NT2/D1 (cell line): Measurements from ENCODE around the gene TET1.

Source experiments
- DNase-seq: peaks from one replicate; pipeline ENCODE4 v3.0.0-alpha.2; 2011; ENCODE audit warnings: low read depth, low spot score
- H3K27me3 ChIP-seq: 2 replicates; pipeline ENCODE4 v1.6.0; 2011; ENCODE audit warnings: mild to moderate bottlenecking; ENCODE audit not compliant: insufficient read length, insufficient read depth
- H3K36me3 ChIP-seq: 2 replicates; pipeline ENCODE4 v1.6.1; 2011; ENCODE audit warnings: mild to moderate bottlenecking, low read length, mixed read lengths; ENCODE audit not compliant: insufficient read depth, insufficient read length
- H3K4me1 ChIP-seq: 2 replicates; pipeline ENCODE4 v1.5.1; 2011; ENCODE audit not compliant: insufficient read depth, insufficient read length
- H3K4me3 ChIP-seq: 2 replicates; pipeline ENCODE4 v1.5.1; 2011; ENCODE audit warnings: low read depth; ENCODE audit not compliant: insufficient read length
- H3K9ac ChIP-seq: 2 replicates; pipeline ENCODE4 v1.6.0; 2011; ENCODE audit warnings: low read depth; ENCODE audit not compliant: insufficient read length
- H3K9me3 ChIP-seq: 2 replicates; pipeline ENCODE4 v1.5.1; 2011; ENCODE audit warnings: mild to moderate bottlenecking, low read length; ENCODE audit not compliant: insufficient read depth
- SUZ12 ChIP-seq: IDR thresholded peaks from 2 replicates; pipeline ENCODE4 v1.6.1; 2011; ENCODE audit not compliant: insufficient read length, insufficient read depth; ENCODE audit errors: extremely low read depth
- YY1 ChIP-seq: IDR thresholded peaks from 2 replicates; pipeline ENCODE4 v1.6.1; 2011; ENCODE audit not compliant: insufficient read length, insufficient read depth
- ZNF274 ChIP-seq: IDR thresholded peaks from 2 replicates; pipeline ENCODE4 v1.6.1; 2011; ENCODE audit warnings: mild to moderate bottlenecking, low read depth, low read length

TET1 gene

GRCh38 chr10:68647672-68648341 lies 87.7 kb downstream of the TET1 start:
- H3K9ac ChIP-seq = no peak overlapping the region
- H3K36me3 ChIP-seq = peaks cover 39% of the 10 kb centered on the region
- H3K27me3 ChIP-seq = no peaks in the 10 kb centered on the region
- TF ChIP-seq ZNF274 (no peak), SUZ12 (no peak), YY1 (no peak)
- H3K4me3 ChIP-seq = no peak overlapping the region
- H3K9me3 ChIP-seq = no peaks in the 10 kb centered on the region
- no peaks in the 10 kb centered on the region for H3K4me1 ChIP-seq
- no peak for DNase-seq

GRCh38 chr10:68655620-68656126 lies 95.5 kb downstream of the TET1 start:
- peaks cover 21% of the 10 kb centered on the region for H3K36me3 ChIP-seq
- TF ChIP-seq SUZ12 = no peak
- no peak for TF ChIP-seq YY1
- TF ChIP-seq ZNF274 = no peak
- H3K27me3 ChIP-seq = no peaks in the 10 kb centered on the region

GRCh38 chr10:68665841-68666240 lies 105.7 kb downstream of the TET1 start:
- TF ChIP-seq SUZ12 (no peak), ZNF274 (no peak), YY1 (no peak)
- no peaks in the 10 kb centered on the region for H3K9me3 ChIP-seq
- H3K4me3 ChIP-seq = no peak overlapping the region
- DNase-seq = no peak
- no peaks in the 10 kb centered on the region for H3K4me1 ChIP-seq
- H3K36me3 ChIP-seq = peaks cover 16% of the 10 kb centered on the region
- H3K27me3 ChIP-seq = no peaks in the 10 kb centered on the region
- H3K9ac ChIP-seq = no peak overlapping the region

More at GRCh38 chr10:68655620-68656126, 95.5 kb downstream of the TET1 start:
- no peak for DNase-seq
- no peak overlapping the region for H3K4me3 ChIP-seq
- H3K9ac ChIP-seq = no peak overlapping the region
- no peaks in the 10 kb centered on the region for H3K4me1 ChIP-seq
- no peaks in the 10 kb centered on the region for H3K9me3 ChIP-seq

- no peak for TF ChIP-seq YY1
- no peak for TF ChIP-seq ZNF274
- no peak for TF ChIP-seq SUZ12
- Histone ChIP-seq H3K9me3 (no peaks in the 10 kb centered on the region), H3K36me3 (peaks cover 21% of the 10 kb centered on the region), H3K9ac (no peak overlapping the region), H3K4me3 (no peak overlapping the region), H3K4me1 (no peaks in the 10 kb centered on the region), H3K27me3 (no peaks in the 10 kb centered on the region)
- DNase-seq = no peak
Measured at GRCh38 chr10:68666280-68666760, 106.2 kb downstream of the TET1 start.

- Histone ChIP-seq H3K4me1 (no peaks in the 10 kb centered on the region), H3K4me3 (no peak overlapping the region), H3K9me3 (no peaks in the 10 kb centered on the region), H3K36me3 (peaks cover 26% of the 10 kb centered on the region), H3K9ac (no peak overlapping the region), H3K27me3 (no peaks in the 10 kb centered on the region)
- no peak for TF ChIP-seq YY1
- TF ChIP-seq SUZ12 = no peak
- TF ChIP-seq ZNF274 = no peak
- no peak for DNase-seq
Measured at GRCh38 chr10:68668231-68668630, 108.1 kb downstream of the TET1 start.

GRCh38 chr10:68668972-68669371 lies 108.8 kb downstream of the TET1 start:
- no peaks in the 10 kb centered on the region for H3K27me3 ChIP-seq
- no peak overlapping the region for H3K4me3 ChIP-seq
- no peaks in the 10 kb centered on the region for H3K4me1 ChIP-seq
- no peaks in the 10 kb centered on the region for H3K9me3 ChIP-seq
- peaks cover 27% of the 10 kb centered on the region for H3K36me3 ChIP-seq
- DNase-seq = no peak
- H3K9ac ChIP-seq = no peak overlapping the region
- no peak for TF ChIP-seq SUZ12
- no peak for TF ChIP-seq ZNF274
- no peak for TF ChIP-seq YY1

- Histone ChIP-seq H3K27me3 (no peaks in the 10 kb centered on the region), H3K4me3 (no peak overlapping the region), H3K36me3 (peaks cover 46% of the 10 kb centered on the region)
Measured at GRCh38 chr10:68684413-68684812, 124.3 kb downstream of the TET1 start.

More at GRCh38 chr10:68684413-68684812, 124.3 kb downstream of the TET1 start:
- TF ChIP-seq SUZ12 (no peak), YY1 (no peak), ZNF274 (no peak)
- no peaks in the 10 kb centered on the region for H3K4me1 ChIP-seq
- H3K9ac ChIP-seq = no peak overlapping the region
- no peak for DNase-seq
- no peaks in the 10 kb centered on the region for H3K9me3 ChIP-seq
